WTC11 (cell line): ENCODE results near the gene MACF1. TPM values are rescaled to one million over a fixed set of nuclear protein-coding genes. Genes with fewer than 3 reads are reported as not detected.

Source experiments
- ATAC-seq: fragments of 200-7000 bp; cut with Tn5 transposase; 2 replicates; pipeline ENCODE4 v1.10.0; 2021; ENCODE audit warnings: mild to moderate bottlenecking, moderate library complexity
- CTCF ChIA-PET: fragments of 300-600 bp; sonication (Branson Sonifier 250); formaldehyde crosslinking; loops from one replicate; lab custom pipeline; 2021; ENCODE audit warnings: antibody characterized with exemption; lab: Charles Lee
- POLR2A ChIA-PET: fragments of 350-600 bp; sonication (Branson Sonifier 250); formaldehyde crosslinking; loops from one replicate; lab custom pipeline; 2021; ENCODE audit warnings: antibody characterized with exemption; lab: Charles Lee
- DNase-seq: peaks from one replicate; pipeline ENCODE4 v3.0.0; 2021; ENCODE audit warnings: low spot score
- H3K27ac Mint-ChIP-seq: 2 replicates; pipeline ENCODE4 v1.8.0; 2021; ENCODE audit warnings: mixed read lengths
- H3K27me3 Mint-ChIP-seq: 2 replicates; pipeline ENCODE4 v1.8.0; 2021; ENCODE audit warnings: low read depth, mild to moderate bottlenecking, moderate library complexity, mixed read lengths
- H3K36me3 Mint-ChIP-seq: 2 replicates; pipeline ENCODE4 v1.8.0; 2021; ENCODE audit warnings: mixed read lengths
- H3K4me1 Mint-ChIP-seq: 2 replicates; pipeline ENCODE4 v1.8.0; 2022; ENCODE audit warnings: mixed read lengths
- H3K4me3 Mint-ChIP-seq: 2 replicates; pipeline ENCODE4 v1.8.0; 2021; ENCODE audit warnings: mild to moderate bottlenecking, moderate library complexity, mixed read lengths
- H3K9me3 Mint-ChIP-seq: 2 replicates; pipeline ENCODE4 v1.8.0; 2021; ENCODE audit warnings: mixed read lengths
- CBFB ChIP-seq: sonication (generic); formaldehyde crosslinking; IDR thresholded peaks from 2 replicates; pipeline ENCODE4 v1.8.1; 2022; ENCODE audit warnings: mild to moderate bottlenecking, low read depth, missing genetic modification reagents
- ESRRA ChIP-seq: sonication (generic); formaldehyde crosslinking; IDR thresholded peaks from 2 replicates; pipeline ENCODE4 v1.8.1; 2022; ENCODE audit warnings: mild to moderate bottlenecking, missing genetic modification reagents, borderline replicate concordance
- GRHL2 ChIP-seq: fragments of 250-450 bp; sonication (Bioruptor Pico); IDR thresholded peaks from 2 replicates; pipeline ENCODE4 v1.8.0; 2022; ENCODE audit warnings: mild to moderate bottlenecking, moderate library complexity; ENCODE audit not compliant: insufficient replicate concordance, severe bottlenecking
- GTF2I ChIP-seq: fragments of 250-450 bp; sonication (Bioruptor Pico); conservative IDR thresholded peaks from 2 replicates; pipeline ENCODE4 v1.4.0; 2021; ENCODE audit warnings: mild to moderate bottlenecking
- NFATC4 ChIP-seq: fragments of 250-450 bp; sonication (Bioruptor Pico); IDR thresholded peaks from 2 replicates; pipeline ENCODE4 v1.9.0; 2021; ENCODE audit warnings: mild to moderate bottlenecking
- PRRX2 ChIP-seq: fragments of 250-450 bp; sonication (Bioruptor Pico); IDR thresholded peaks from 2 replicates; pipeline ENCODE4 v1.8.0; 2021; ENCODE audit warnings: mild to moderate bottlenecking
- SMAD4 ChIP-seq: sonication (generic); formaldehyde crosslinking; IDR thresholded peaks from 2 replicates; pipeline ENCODE4 v1.8.0; 2022; ENCODE audit warnings: mild to moderate bottlenecking, missing genetic modification reagents
- SOX15 ChIP-seq: fragments of 250-450 bp; sonication (Bioruptor Pico); IDR thresholded peaks from 2 replicates; pipeline ENCODE4 v1.9.0; 2021; ENCODE audit warnings: mild to moderate bottlenecking
- TP53 ChIP-seq: sonication (generic); formaldehyde crosslinking; IDR thresholded peaks from 2 replicates; pipeline ENCODE4 v1.8.1; 2023; ENCODE audit warnings: mild to moderate bottlenecking, missing genetic modification reagents
- ZNF219 ChIP-seq: sonication (generic); formaldehyde crosslinking; IDR thresholded peaks from 2 replicates; pipeline ENCODE4 v1.8.0; 2023; ENCODE audit warnings: missing genetic modification reagents, mild to moderate bottlenecking, borderline replicate concordance
- ZNF232 ChIP-seq: sonication (generic); formaldehyde crosslinking; IDR thresholded peaks from 2 replicates; pipeline ENCODE4 v1.8.0; 2022; ENCODE audit warnings: mild to moderate bottlenecking, missing genetic modification reagents
- ZNF263 ChIP-seq: sonication (generic); formaldehyde crosslinking; IDR thresholded peaks from 2 replicates; pipeline ENCODE4 v1.8.1; 2022; ENCODE audit warnings: low read depth, mild to moderate bottlenecking, moderate library complexity, missing genetic modification reagents
- total RNA-seq: library from RNA; stranded (reverse); gene quantifications from 3 replicates; pipeline ENCODE4 v1.2.3, GENCODE V29; 2021
- TF ChIP-seq, protein P1 (sequence below): sonication (generic); formaldehyde crosslinking; IDR thresholded peaks from 2 replicates; pipeline ENCODE4 v1.8.0; 2022; ENCODE audit warnings: missing genetic modification reagents
- TF ChIP-seq, protein P2 (sequence below): sonication (generic); formaldehyde crosslinking; IDR thresholded peaks from 2 replicates; pipeline ENCODE4 v1.8.1; 2023; ENCODE audit warnings: mild to moderate bottlenecking, missing genetic modification reagents, moderate library complexity
- TF ChIP-seq, protein P3 (sequence below): sonication (generic); formaldehyde crosslinking; IDR thresholded peaks from 2 replicates; pipeline ENCODE4 v1.8.0; 2023; ENCODE audit warnings: missing genetic modification reagents, mild to moderate bottlenecking, borderline replicate concordance
- TF ChIP-seq, protein P4 (sequence below): sonication (generic); formaldehyde crosslinking; IDR thresholded peaks from 2 replicates; pipeline ENCODE4 v1.8.1; 2022; ENCODE audit warnings: low read depth, mild to moderate bottlenecking, moderate library complexity, missing genetic modification reagents, borderline replicate concordance
- TF ChIP-seq, protein P5 (sequence below): sonication (generic); formaldehyde crosslinking; conservative IDR thresholded peaks from 2 replicates; pipeline ENCODE4 v1.8.1; 2022; ENCODE audit warnings: mild to moderate bottlenecking, missing genetic modification reagents
- TF ChIP-seq, protein P6 (sequence below): sonication (generic); formaldehyde crosslinking; IDR thresholded peaks from 2 replicates; pipeline ENCODE4 v1.8.1; 2022; ENCODE audit warnings: mild to moderate bottlenecking, missing genetic modification reagents, moderate library complexity, borderline replicate concordance
- TF ChIP-seq, protein P7 (sequence below): sonication (generic); formaldehyde crosslinking; IDR thresholded peaks from 2 replicates; pipeline ENCODE4 v1.8.0; 2022; ENCODE audit warnings: mild to moderate bottlenecking, missing genetic modification reagents

MACF1 gene
- total RNA-seq, 1 experiment from 2014 or later = 327 TPM

DNA sequence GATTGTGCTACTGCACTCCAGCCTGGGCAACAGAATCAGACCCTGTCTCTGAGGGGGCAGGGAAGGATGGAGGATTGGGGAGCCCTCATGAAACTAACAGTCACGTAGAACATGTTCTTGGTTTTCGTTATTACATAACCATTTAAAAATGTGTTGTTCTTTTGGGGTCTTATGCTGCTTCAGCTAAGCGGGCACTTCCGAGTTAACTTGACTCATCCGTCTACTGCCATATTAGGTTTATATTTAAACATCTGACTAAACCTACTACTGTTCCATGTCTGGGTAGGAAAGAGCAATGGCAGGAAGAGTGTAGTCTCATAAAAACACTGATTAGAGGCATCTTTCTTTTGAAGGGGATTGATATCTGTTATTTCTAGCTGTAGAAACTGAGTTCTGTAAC, 227.4 kb downstream of the MACF1 start (continued):
- TF ChIP-seq, protein P1, sequence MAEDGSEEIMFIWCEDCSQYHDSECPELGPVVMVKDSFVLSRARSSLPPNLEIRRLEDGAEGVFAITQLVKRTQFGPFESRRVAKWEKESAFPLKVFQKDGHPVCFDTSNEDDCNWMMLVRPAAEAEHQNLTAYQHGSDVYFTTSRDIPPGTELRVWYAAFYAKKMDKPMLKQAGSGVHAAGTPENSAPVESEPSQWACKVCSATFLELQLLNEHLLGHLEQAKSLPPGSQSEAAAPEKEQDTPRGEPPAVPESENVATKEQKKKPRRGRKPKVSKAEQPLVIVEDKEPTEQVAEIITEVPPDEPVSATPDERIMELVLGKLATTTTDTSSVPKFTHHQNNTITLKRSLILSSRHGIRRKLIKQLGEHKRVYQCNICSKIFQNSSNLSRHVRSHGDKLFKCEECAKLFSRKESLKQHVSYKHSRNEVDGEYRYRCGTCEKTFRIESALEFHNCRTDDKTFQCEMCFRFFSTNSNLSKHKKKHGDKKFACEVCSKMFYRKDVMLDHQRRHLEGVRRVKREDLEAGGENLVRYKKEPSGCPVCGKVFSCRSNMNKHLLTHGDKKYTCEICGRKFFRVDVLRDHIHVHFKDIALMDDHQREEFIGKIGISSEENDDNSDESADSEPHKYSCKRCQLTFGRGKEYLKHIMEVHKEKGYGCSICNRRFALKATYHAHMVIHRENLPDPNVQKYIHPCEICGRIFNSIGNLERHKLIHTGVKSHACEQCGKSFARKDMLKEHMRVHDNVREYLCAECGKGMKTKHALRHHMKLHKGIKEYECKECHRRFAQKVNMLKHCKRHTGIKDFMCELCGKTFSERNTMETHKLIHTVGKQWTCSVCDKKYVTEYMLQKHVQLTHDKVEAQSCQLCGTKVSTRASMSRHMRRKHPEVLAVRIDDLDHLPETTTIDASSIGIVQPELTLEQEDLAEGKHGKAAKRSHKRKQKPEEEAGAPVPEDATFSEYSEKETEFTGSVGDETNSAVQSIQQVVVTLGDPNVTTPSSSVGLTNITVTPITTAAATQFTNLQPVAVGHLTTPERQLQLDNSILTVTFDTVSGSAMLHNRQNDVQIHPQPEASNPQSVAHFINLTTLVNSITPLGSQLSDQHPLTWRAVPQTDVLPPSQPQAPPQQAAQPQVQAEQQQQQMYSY (CRISPR knock-in tag) = no peak
- TF ChIP-seq SMAD4 (no peak), ZNF263 (no peak), SOX15 (CRISPR knock-in tag) (no peak), ESRRA (CRISPR knock-in tag) (no peak), ZNF232 (no peak), CBFB (CRISPR knock-in tag) (no peak)
- TF ChIP-seq, protein P2, sequence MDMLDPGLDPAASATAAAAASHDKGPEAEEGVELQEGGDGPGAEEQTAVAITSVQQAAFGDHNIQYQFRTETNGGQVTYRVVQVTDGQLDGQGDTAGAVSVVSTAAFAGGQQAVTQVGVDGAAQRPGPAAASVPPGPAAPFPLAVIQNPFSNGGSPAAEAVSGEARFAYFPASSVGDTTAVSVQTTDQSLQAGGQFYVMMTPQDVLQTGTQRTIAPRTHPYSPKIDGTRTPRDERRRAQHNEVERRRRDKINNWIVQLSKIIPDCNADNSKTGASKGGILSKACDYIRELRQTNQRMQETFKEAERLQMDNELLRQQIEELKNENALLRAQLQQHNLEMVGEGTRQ (CRISPR knock-in tag) = no peak

DNA sequence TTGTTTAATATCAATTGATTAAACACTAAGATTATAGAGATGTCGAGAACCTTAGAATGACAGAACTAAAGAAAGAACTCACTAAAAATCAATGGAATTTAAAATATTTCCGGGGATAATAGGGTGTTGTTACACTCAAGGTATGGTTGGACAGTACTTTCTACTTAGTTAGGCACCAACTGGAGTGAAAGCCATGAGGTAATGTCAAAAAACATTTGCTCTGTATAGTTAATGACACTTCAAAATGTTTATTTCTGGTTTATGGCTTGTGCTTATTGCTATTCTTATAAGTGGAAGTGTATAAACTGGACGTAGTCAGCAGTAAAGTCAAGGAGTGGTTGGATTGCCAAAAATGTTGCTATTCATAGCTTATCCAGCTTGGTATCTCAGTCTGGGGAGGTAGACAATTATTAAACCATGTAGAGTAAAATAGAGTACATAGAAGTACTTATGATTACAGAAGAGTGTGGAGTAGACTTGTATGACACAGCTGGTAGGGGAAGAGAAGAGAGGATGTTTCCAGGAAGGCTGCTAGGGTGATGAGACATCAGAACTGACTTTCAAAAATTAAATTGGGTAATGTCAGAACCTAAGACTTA, 230.4 kb downstream of the MACF1 start:
- Mint-ChIP-seq H3K4me1 (no peaks in the 10 kb centered on the region), H3K27me3 (no peaks in the 10 kb centered on the region; the same call in 1 of the 2 replicates), H3K36me3 (peaks cover 80% of the 10 kb centered on the region), H3K27ac (peak overlapping the region; percentile 9; the same call in 1 of the 2 replicates), H3K9me3 (no peaks in the 10 kb centered on the region), H3K4me3 (no peak overlapping the region)
- no peak for DNase-seq
- POLR2A ChIA-PET = no interaction called here
- CTCF ChIA-PET = no interaction called here
- ATAC-seq = no peak
- TF ChIP-seq ZNF219 (CRISPR knock-in tag) (no peak), GRHL2 (no peak), TP53 (CRISPR knock-in tag) (no peak), GTF2I (CRISPR knock-in tag) (no peak), NFATC4 (CRISPR knock-in tag) (no peak), PRRX2 (CRISPR knock-in tag) (no peak)
- TF ChIP-seq, protein P3, sequence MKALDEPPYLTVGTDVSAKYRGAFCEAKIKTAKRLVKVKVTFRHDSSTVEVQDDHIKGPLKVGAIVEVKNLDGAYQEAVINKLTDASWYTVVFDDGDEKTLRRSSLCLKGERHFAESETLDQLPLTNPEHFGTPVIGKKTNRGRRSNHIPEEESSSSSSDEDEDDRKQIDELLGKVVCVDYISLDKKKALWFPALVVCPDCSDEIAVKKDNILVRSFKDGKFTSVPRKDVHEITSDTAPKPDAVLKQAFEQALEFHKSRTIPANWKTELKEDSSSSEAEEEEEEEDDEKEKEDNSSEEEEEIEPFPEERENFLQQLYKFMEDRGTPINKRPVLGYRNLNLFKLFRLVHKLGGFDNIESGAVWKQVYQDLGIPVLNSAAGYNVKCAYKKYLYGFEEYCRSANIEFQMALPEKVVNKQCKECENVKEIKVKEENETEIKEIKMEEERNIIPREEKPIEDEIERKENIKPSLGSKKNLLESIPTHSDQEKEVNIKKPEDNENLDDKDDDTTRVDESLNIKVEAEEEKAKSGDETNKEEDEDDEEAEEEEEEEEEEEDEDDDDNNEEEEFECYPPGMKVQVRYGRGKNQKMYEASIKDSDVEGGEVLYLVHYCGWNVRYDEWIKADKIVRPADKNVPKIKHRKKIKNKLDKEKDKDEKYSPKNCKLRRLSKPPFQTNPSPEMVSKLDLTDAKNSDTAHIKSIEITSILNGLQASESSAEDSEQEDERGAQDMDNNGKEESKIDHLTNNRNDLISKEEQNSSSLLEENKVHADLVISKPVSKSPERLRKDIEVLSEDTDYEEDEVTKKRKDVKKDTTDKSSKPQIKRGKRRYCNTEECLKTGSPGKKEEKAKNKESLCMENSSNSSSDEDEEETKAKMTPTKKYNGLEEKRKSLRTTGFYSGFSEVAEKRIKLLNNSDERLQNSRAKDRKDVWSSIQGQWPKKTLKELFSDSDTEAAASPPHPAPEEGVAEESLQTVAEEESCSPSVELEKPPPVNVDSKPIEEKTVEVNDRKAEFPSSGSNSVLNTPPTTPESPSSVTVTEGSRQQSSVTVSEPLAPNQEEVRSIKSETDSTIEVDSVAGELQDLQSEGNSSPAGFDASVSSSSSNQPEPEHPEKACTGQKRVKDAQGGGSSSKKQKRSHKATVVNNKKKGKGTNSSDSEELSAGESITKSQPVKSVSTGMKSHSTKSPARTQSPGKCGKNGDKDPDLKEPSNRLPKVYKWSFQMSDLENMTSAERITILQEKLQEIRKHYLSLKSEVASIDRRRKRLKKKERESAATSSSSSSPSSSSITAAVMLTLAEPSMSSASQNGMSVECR (CRISPR knock-in tag) = no peak
- TF ChIP-seq, protein P4, sequence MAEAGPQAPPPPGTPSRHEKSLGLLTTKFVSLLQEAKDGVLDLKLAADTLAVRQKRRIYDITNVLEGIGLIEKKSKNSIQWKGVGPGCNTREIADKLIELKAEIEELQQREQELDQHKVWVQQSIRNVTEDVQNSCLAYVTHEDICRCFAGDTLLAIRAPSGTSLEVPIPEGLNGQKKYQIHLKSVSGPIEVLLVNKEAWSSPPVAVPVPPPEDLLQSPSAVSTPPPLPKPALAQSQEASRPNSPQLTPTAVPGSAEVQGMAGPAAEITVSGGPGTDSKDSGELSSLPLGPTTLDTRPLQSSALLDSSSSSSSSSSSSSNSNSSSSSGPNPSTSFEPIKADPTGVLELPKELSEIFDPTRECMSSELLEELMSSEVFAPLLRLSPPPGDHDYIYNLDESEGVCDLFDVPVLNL (CRISPR knock-in tag) = no peak
- TF ChIP-seq, protein P5, sequence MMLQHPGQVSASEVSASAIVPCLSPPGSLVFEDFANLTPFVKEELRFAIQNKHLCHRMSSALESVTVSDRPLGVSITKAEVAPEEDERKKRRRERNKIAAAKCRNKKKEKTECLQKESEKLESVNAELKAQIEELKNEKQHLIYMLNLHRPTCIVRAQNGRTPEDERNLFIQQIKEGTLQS (CRISPR knock-in tag) = no peak
- TF ChIP-seq, protein P1 (CRISPR knock-in tag) = no peak
- TF ChIP-seq, protein P6, sequence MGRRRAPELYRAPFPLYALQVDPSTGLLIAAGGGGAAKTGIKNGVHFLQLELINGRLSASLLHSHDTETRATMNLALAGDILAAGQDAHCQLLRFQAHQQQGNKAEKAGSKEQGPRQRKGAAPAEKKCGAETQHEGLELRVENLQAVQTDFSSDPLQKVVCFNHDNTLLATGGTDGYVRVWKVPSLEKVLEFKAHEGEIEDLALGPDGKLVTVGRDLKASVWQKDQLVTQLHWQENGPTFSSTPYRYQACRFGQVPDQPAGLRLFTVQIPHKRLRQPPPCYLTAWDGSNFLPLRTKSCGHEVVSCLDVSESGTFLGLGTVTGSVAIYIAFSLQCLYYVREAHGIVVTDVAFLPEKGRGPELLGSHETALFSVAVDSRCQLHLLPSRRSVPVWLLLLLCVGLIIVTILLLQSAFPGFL = no peak
- TF ChIP-seq, protein P7, sequence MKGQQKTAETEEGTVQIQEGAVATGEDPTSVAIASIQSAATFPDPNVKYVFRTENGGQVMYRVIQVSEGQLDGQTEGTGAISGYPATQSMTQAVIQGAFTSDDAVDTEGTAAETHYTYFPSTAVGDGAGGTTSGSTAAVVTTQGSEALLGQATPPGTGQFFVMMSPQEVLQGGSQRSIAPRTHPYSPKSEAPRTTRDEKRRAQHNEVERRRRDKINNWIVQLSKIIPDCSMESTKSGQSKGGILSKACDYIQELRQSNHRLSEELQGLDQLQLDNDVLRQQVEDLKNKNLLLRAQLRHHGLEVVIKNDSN = no peak
